Gastroesophageal sphincter (tissue), 4 donors: ENCODE results near the gene MBD6. TPM values are rescaled to one million over a fixed set of nuclear protein-coding genes. Genes with fewer than 3 reads are reported as not detected.
"Not testable (repeated sequence)": the region's sequence is repeated elsewhere in the genome, so short reads cannot be mapped to it uniquely, and the experiment has no call there.

Source experiments
- ATAC-seq: fragments of 150-250 bp; one replicate; pipeline ENCODE4 v1.9.1; 2016; ENCODE audit warnings: mild to moderate bottlenecking, moderate library complexity
- H3K27ac ChIP-seq, 4 donors: fragments of 200-600 bp; sonication (generic) in 3 of 4; 1 replicate in 3 of 4; 2 replicates in 1 of 4; pipeline ENCODE4 v1.5.1; 2016 to 2019
- H3K27me3 ChIP-seq: fragments of 200-600 bp; sonication (generic); one replicate; pipeline ENCODE4 v1.5.1; 2019
- H3K36me3 ChIP-seq, 2 donors: fragments of 200-600 bp; sonication (generic); one replicate each; pipeline ENCODE4 v1.5.1; 2019; ENCODE audit warnings: control low read depth in 1 of 2
- H3K4me1 ChIP-seq, 3 donors: fragments of 200-600 bp; sonication (generic); 1 replicate in 2 of 3; 2 replicates in 1 of 3; pipeline ENCODE4 v1.5.1; 2016 to 2019; ENCODE audit warnings: control low read depth in 2 of 3
- H3K4me3 ChIP-seq, 2 donors: fragments of 200-600 bp; sonication (generic); one replicate each; pipeline ENCODE4 v1.5.1; 2019; ENCODE audit warnings: mild to moderate bottlenecking in 1 of 2, moderate library complexity in 1 of 2
- H3K9me3 ChIP-seq, 3 donors: fragments of 200-600 bp; sonication (generic); one replicate each; pipeline ENCODE4 v1.5.1; 2017 to 2019; ENCODE audit warnings: control low read depth in 2 of 3
- CTCF ChIP-seq, 4 experiments: fragments of 200-600 bp in 2 of 4; fragments of 450-650 bp in 2 of 4; sonication (generic) in 1 of 4; IDR thresholded peaks; one replicate each; pipeline ENCODE4 v1.5.1; 2017 to 2019; ENCODE audit warnings: antibody characterized with exemption in 4 of 4, mild to moderate bottlenecking in 2 of 4, moderate library complexity in 2 of 4
- EP300 ChIP-seq: sonication (generic); formaldehyde crosslinking; IDR thresholded peaks from one replicate; pipeline ENCODE4 v1.6.1; 2017; ENCODE audit warnings: antibody characterized with exemption, mild to moderate bottlenecking
- POLR2A ChIP-seq, 2 donors: fragments of 450-650 bp; IDR thresholded peaks; one replicate each; pipeline ENCODE4 v1.6.1; 2017; ENCODE audit warnings: antibody characterized with exemption in 2 of 2, mild to moderate bottlenecking in 2 of 2, moderate library complexity in 1 of 2
- POLR2AphosphoS5 ChIP-seq: sonication (generic); formaldehyde crosslinking; IDR thresholded peaks from one replicate; pipeline ENCODE4 v1.6.1; 2017; ENCODE audit warnings: antibody characterized with exemption
- WGBS, 2 donors: methylation state at CpG; one replicate each; pipeline ENCODE4 v1.1.5; 2018; ENCODE audit warnings: low coverage in 1 of 2; 5-methylcytosine and 5-hydroxymethylcytosine counted together
- total RNA-seq, 4 donors: library from RNA; depleted of rRNA; stranded (reverse); fragments of >200 nt; gene quantifications; one replicate each; pipeline ENCODE4 v1.1.0, GENCODE V29; 2016

Gene MBD6
- total RNA-seq, 4 donors from 2014 or later = 8.9 to 22.6 (median 19.7) TPM

GRCh38 chr12:57568838-57569237 is 46.2 kb downstream of the MBD6 start:
- Histone ChIP-seq H3K36me3 (peaks cover 0 to 42% of the 10 kb centered on the region in 2 donors), H3K9me3 (no peaks in the 10 kb centered on the region), H3K27me3 (peaks cover 18% of the 10 kb centered on the region), H3K4me1 (no peaks in the 10 kb centered on the region), H3K4me3 (no peak overlapping the region), H3K27ac (no peak overlapping the region)
- WGBS, 2 donors = 80 to 94% methylated on average over 1 to 2 of the region's 6 CpGs
- ATAC-seq = no peak
- TF ChIP-seq CTCF (IDR thresholded peaks at IDR 0.05) = no peak
- TF ChIP-seq POLR2A (IDR thresholded peaks at IDR 0.05) = no peak
- no peak for TF ChIP-seq POLR2AphosphoS5
- TF ChIP-seq EP300 = no peak

GRCh38 chr12:57569858-57570257 is 47.2 kb downstream of the MBD6 start:
- H3K4me1 ChIP-seq = no peaks in the 10 kb centered on the region
- no peak overlapping the region for H3K4me3 ChIP-seq
- TF ChIP-seq POLR2AphosphoS5 (no peak), EP300 (no peak), CTCF (IDR thresholded peaks at IDR 0.05) (no peak), POLR2A (IDR thresholded peaks at IDR 0.05) (no peak)
- 74 to 82% methylated on average over 5 to 16 of the region's 18 CpGs for WGBS, 2 donors
- H3K36me3 ChIP-seq = peaks cover 0 to 42% of the 10 kb centered on the region in 2 donors
- H3K27me3 ChIP-seq = peaks cover 18% of the 10 kb centered on the region
- no peak overlapping the region for H3K27ac ChIP-seq
- no peaks in the 10 kb centered on the region for H3K9me3 ChIP-seq
- ATAC-seq = no peak

GRCh38 chr12:57570438-57570837 is 47.8 kb downstream of the MBD6 start:
- 76 to 83% methylated on average over 9 to 13 of the region's 13 CpGs for WGBS, 2 donors

GRCh38 chr12:57571926-57572762 is 49.5 kb downstream of the MBD6 start:
- Histone ChIP-seq H3K9me3 (no peaks in the 10 kb centered on the region), H3K27ac (no peak overlapping the region), H3K27me3 (peaks cover 9% of the 10 kb centered on the region), H3K4me3 (no peak overlapping the region), H3K4me1 (no peaks in the 10 kb centered on the region), H3K36me3 (peaks cover 0 to 55% of the 10 kb centered on the region in 2 donors)
- TF ChIP-seq EP300 (no peak), POLR2AphosphoS5 (no peak), POLR2A (IDR thresholded peaks at IDR 0.05) (no peak), CTCF (IDR thresholded peaks at IDR 0.05) (no peak)
- 84 to 100% methylated on average over 3 to 6 of the region's 12 CpGs for WGBS, 2 donors
- no peak for ATAC-seq

More at GRCh38 chr12:57570438-57570837, 47.8 kb downstream of the MBD6 start:
- H3K27ac ChIP-seq, H3K4me1 ChIP-seq, ATAC-seq, H3K9me3 ChIP-seq, H3K4me3 ChIP-seq: not testable (repeated sequence)
- Histone ChIP-seq H3K36me3 (peaks cover 0 to 42% of the 10 kb centered on the region in 2 donors), H3K27me3 (peaks cover 18% of the 10 kb centered on the region)

- no peak for TF ChIP-seq CTCF (IDR thresholded peaks at IDR 0.05)
- no peak for TF ChIP-seq POLR2AphosphoS5
- no peak for TF ChIP-seq POLR2A (IDR thresholded peaks at IDR 0.05)
- no peak for TF ChIP-seq EP300
- WGBS, 2 donors = 77 to 90% methylated on average over 5 to 6 of the region's 10 CpGs
- ATAC-seq = no peak
Observed at GRCh38 chr12:57574795-57575194, 52.2 kb downstream of the MBD6 start.

More at GRCh38 chr12:57574795-57575194, 52.2 kb downstream of the MBD6 start:
- Histone ChIP-seq H3K27me3 (no peaks in the 10 kb centered on the region), H3K4me1 (no peaks in the 10 kb centered on the region), H3K36me3 (peaks cover 0 to 53% of the 10 kb centered on the region in 2 donors), H3K27ac (no peak overlapping the region), H3K4me3 (no peak overlapping the region), H3K9me3 (no peaks in the 10 kb centered on the region)
